Brain microvascular endothelial cell (primary cell): Measurements from ENCODE around the gene GPD1L.

Source experiments
- DNase-seq: peaks from one replicate; pipeline ENCODE4 v3.0.0-alpha.2; 2020
- H3K27ac ChIP-seq: fragments of 250-450 bp; sonication (Bioruptor Pico); 2 replicates; pipeline ENCODE4 v1.5.1; 2020; ENCODE audit warnings: mild to moderate bottlenecking, moderate library complexity
- H3K27me3 ChIP-seq: fragments of 250-450 bp; sonication (Bioruptor Pico); replicated peaks from 2 replicates; pipeline ENCODE4 v1.5.1; 2020; ENCODE audit warnings: mild to moderate bottlenecking
- H3K36me3 ChIP-seq: fragments of 250-450 bp; sonication (Bioruptor Pico); replicated peaks from 2 replicates; pipeline ENCODE4 v1.5.1; 2020; ENCODE audit warnings: mild to moderate bottlenecking
- H3K4me3 ChIP-seq: 2 replicates; pipeline ENCODE4 v1.5.1; 2011; ENCODE audit warnings: low read depth, mild to moderate bottlenecking, control low read depth, low read length, moderate library complexity
- in situ Hi-C: cut with HindIII; loops from 2 replicates; pipeline ENCODE4 v1.10.0; 2017; ENCODE audit warnings: low sequenced_read_pairs, low pct_ligation_motif_present
- TF ChIP-seq, protein P1 (sequence below): IDR thresholded peaks from 2 replicates; pipeline ENCODE4 v1.5.1; 2011; ENCODE audit warnings: low read depth, mild to moderate bottlenecking, moderate library complexity, low read length, control low read depth, inconsistent platforms; ENCODE audit errors: missing control alignments

The GPD1L gene

DNA sequence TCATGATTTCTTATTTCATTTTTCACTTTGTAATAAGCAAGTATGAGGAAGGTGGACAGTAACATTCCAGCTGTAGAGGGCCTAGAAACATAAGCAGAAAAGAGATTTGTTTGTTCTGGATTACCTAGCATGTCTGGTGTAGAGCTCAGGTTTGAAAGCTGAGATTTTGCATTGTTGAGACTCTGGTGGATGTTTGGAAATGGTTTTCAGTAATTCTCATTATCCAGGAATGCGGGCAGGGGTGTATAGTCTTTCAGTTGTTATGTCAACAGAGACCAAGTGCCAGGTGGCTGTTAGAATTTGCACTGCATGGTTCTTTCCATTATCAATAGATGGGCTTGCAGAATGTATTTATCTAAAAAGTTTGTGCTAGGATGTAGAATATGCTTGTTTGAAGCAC, 10.9 kb downstream of the GPD1L start:
- DNase-seq, result peak; percentile 0
- Histone ChIP-seq H3K36me3 (no peaks in the 10 kb centered on the region), H3K27ac (no peak overlapping the region), H3K27me3 (no peaks in the 10 kb centered on the region), H3K4me3 (no peak overlapping the region)
- in situ Hi-C loops, result no loop called here
- TF ChIP-seq, protein P1, sequence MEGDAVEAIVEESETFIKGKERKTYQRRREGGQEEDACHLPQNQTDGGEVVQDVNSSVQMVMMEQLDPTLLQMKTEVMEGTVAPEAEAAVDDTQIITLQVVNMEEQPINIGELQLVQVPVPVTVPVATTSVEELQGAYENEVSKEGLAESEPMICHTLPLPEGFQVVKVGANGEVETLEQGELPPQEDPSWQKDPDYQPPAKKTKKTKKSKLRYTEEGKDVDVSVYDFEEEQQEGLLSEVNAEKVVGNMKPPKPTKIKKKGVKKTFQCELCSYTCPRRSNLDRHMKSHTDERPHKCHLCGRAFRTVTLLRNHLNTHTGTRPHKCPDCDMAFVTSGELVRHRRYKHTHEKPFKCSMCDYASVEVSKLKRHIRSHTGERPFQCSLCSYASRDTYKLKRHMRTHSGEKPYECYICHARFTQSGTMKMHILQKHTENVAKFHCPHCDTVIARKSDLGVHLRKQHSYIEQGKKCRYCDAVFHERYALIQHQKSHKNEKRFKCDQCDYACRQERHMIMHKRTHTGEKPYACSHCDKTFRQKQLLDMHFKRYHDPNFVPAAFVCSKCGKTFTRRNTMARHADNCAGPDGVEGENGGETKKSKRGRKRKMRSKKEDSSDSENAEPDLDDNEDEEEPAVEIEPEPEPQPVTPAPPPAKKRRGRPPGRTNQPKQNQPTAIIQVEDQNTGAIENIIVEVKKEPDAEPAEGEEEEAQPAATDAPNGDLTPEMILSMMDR, result no peak

GRCh38 chr3:32118215-32118614, 11.8 kb downstream of the GPD1L start:
- TF ChIP-seq, protein P1, result no peak
- in situ Hi-C loops, result no loop called here
- Histone ChIP-seq H3K27ac (no peak overlapping the region), H3K27me3 (no peaks in the 10 kb centered on the region), H3K36me3 (no peaks in the 10 kb centered on the region), H3K4me3 (no peak overlapping the region)
- no peak for DNase-seq

GRCh38 chr3:32120471-32120870, 14.1 kb downstream of the GPD1L start:
- DNase-seq, result no peak
- Histone ChIP-seq H3K27ac (no peak overlapping the region), H3K4me3 (no peak overlapping the region), H3K27me3 (no peaks in the 10 kb centered on the region), H3K36me3 (no peaks in the 10 kb centered on the region)
- in situ Hi-C loops, result no loop called here
- TF ChIP-seq, protein P1, result no peak

GRCh38 chr3:32121137-32121536, 14.7 kb downstream of the GPD1L start:
- Histone ChIP-seq H3K4me3 (no peak overlapping the region), H3K36me3 (no peaks in the 10 kb centered on the region), H3K27me3 (no peaks in the 10 kb centered on the region), H3K27ac (no peak overlapping the region)
- DNase-seq, result no peak
- in situ Hi-C loops, result no loop called here
- TF ChIP-seq, protein P1, result no peak

- Histone ChIP-seq H3K27ac (no peak overlapping the region), H3K4me3 (no peak overlapping the region), H3K36me3 (no peaks in the 10 kb centered on the region), H3K27me3 (no peaks in the 10 kb centered on the region)
- in situ Hi-C loops, result no loop called here
- TF ChIP-seq, protein P1, result no peak
- DNase-seq, result no peak
Observed at GRCh38 chr3:32123620-32124019, 17.2 kb downstream of the GPD1L start.

DNA sequence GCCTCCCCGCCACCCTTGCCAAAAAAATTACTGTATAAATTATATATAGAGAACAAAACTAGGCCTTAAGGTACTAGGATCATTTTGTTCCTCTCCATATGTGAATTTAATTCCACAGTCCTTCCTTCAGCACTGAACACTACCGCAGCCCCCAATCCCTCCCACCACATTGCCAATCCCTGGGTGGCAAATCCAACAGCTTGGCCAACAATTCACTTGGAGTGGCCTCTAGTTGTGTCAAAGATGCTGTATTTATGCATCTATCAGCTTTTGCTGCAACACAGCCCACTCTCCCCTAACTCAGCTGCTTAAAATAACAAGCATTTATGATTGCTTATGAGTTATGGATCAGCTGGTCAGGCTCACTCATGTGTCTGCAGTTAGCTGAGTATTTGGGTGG, 18.6 kb downstream of the GPD1L start:
- TF ChIP-seq, protein P1, result no peak
- in situ Hi-C loops, result no loop called here
- DNase-seq, result no peak
- Histone ChIP-seq H3K27ac (no peak overlapping the region), H3K4me3 (no peak overlapping the region), H3K27me3 (no peaks in the 10 kb centered on the region), H3K36me3 (no peaks in the 10 kb centered on the region)
